ENCODE data around the gene TP53RK.

- TF ChIP-seq, protein P1, sequence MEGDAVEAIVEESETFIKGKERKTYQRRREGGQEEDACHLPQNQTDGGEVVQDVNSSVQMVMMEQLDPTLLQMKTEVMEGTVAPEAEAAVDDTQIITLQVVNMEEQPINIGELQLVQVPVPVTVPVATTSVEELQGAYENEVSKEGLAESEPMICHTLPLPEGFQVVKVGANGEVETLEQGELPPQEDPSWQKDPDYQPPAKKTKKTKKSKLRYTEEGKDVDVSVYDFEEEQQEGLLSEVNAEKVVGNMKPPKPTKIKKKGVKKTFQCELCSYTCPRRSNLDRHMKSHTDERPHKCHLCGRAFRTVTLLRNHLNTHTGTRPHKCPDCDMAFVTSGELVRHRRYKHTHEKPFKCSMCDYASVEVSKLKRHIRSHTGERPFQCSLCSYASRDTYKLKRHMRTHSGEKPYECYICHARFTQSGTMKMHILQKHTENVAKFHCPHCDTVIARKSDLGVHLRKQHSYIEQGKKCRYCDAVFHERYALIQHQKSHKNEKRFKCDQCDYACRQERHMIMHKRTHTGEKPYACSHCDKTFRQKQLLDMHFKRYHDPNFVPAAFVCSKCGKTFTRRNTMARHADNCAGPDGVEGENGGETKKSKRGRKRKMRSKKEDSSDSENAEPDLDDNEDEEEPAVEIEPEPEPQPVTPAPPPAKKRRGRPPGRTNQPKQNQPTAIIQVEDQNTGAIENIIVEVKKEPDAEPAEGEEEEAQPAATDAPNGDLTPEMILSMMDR (IDR thresholded peaks at IDR 0.05), result no peak
- TF ChIP-seq POLR2AphosphoS5 (IDR thresholded peaks at IDR 0.05), result no peak
- TF ChIP-seq POLR2A (IDR thresholded peaks at IDR 0.05), result no peak
These were observed 15.6 kb downstream of the TP53RK start for GRCh38 chr20:46673394-46674252.

Measured in transverse colon (tissue), 4 donors.